Bronchial epithelial cell (primary cell): ENCODE measurements around the gene FEV. TPM values are rescaled to one million over a fixed set of nuclear protein-coding genes. Genes with fewer than 3 reads are reported as not detected.

ENCODE experiments used
- DNase-seq: peaks from one replicate; pipeline ENCODE4 v3.0.0-alpha.2; 2010; ENCODE audit warnings: low read depth
- FAIRE-seq: peaks from 2 replicates; lab custom pipeline; 2011; peaks lifted over from hg19 to GRCh38; lab: Jason Lieb, UNC
- H3K27me3 ChIP-seq: 2 replicates; pipeline ENCODE4 v1.5.1; 2011; ENCODE audit warnings: low read length; ENCODE audit not compliant: control insufficient read depth, insufficient read depth
- H3K36me3 ChIP-seq: 2 replicates; pipeline ENCODE4 v1.5.1; 2011; ENCODE audit warnings: low read length; ENCODE audit not compliant: control insufficient read depth, insufficient read depth
- H3K4me3 ChIP-seq: 2 replicates; pipeline ENCODE4 v1.5.1; 2011; ENCODE audit warnings: mild to moderate bottlenecking, low read depth, low read length, control low read depth
- CTCF ChIP-seq: IDR thresholded peaks from 2 replicates; pipeline ENCODE4 v1.5.1; 2011; ENCODE audit warnings: mild to moderate bottlenecking, moderate library complexity, low read length, control low read depth, inconsistent platforms; ENCODE audit not compliant: insufficient read depth, severe bottlenecking
- total RNA-seq: library from RNA; depleted of rRNA; stranded (reverse); fragments of >200 nt; gene quantifications from 2 replicates; pipeline ENCODE4 v1.2.1, GENCODE V29; 2014

The FEV gene
- total RNA-seq, 1 donor from 2014 or later = not detected

GRCh38 chr2:219024059-219024458 lies 39.1 kb upstream of the FEV start:
- DNase-seq = no peak
- FAIRE-seq = no peak

GRCh38 chr2:219023045-219023605 lies 38.1 kb upstream of the FEV start:
- TF ChIP-seq CTCF = no peak
- H3K4me3 ChIP-seq = no peak overlapping the region
- FAIRE-seq (no peak), DNase-seq (no peak)
- H3K36me3 ChIP-seq = no peaks in the 10 kb centered on the region
- H3K27me3 ChIP-seq = peaks cover 5% of the 10 kb centered on the region

More at GRCh38 chr2:219024059-219024458, 39.1 kb upstream of the FEV start:
- no peak for TF ChIP-seq CTCF
- Histone ChIP-seq H3K27me3 (peaks cover 5% of the 10 kb centered on the region), H3K36me3 (no peaks in the 10 kb centered on the region), H3K4me3 (no peak overlapping the region)

GRCh38 chr2:219022616-219023015 lies 37.6 kb upstream of the FEV start:
- Histone ChIP-seq H3K36me3 (no peaks in the 10 kb centered on the region), H3K27me3 (peaks cover 5% of the 10 kb centered on the region), H3K4me3 (no peak overlapping the region)
- FAIRE-seq (no peak), DNase-seq (no peak)
- TF ChIP-seq CTCF = no peak

GRCh38 chr2:219022041-219022440 lies 37.1 kb upstream of the FEV start:
- peaks cover 5% of the 10 kb centered on the region for H3K27me3 ChIP-seq
- no peak overlapping the region for H3K4me3 ChIP-seq
- TF ChIP-seq CTCF = no peak
- FAIRE-seq = no peak
- H3K36me3 ChIP-seq = no peaks in the 10 kb centered on the region
- DNase-seq = no peak

- TF ChIP-seq CTCF = no peak
- peaks cover 5% of the 10 kb centered on the region for H3K27me3 ChIP-seq
Observed at GRCh38 chr2:219021591-219021990, 36.6 kb upstream of the FEV start.

More at GRCh38 chr2:219021591-219021990, 36.6 kb upstream of the FEV start:
- no peaks in the 10 kb centered on the region for H3K36me3 ChIP-seq
- FAIRE-seq (no peak), DNase-seq (no peak)
- H3K4me3 ChIP-seq = no peak overlapping the region
